ENCODE measurements around the gene COG8.

Gene COG8

DNA sequence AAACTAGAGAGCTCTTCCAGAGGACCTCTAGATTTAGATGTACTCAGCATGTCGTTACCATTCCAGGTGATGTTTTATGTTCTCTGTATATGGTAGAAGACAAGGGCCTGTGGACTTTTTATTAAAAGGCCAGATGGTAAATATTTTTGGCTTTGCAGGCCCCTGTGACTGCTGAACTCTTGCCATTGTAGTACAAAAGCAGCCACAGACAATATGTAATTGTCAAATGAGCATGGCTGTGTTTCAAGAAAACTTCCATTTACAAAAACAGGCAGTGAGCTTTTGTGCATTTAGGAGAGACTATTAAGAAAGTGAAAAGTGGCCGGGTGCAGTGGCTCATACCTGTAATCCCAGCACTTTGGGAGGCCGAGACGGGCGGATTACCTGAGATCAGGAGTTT, 4.8 kb upstream of the COG8 start:
- DNase-seq = no peak

- no peak for DNase-seq
These were observed 806 bp upstream of the COG8 start for GRCh38 chr16:69340095-69340644.

- DNase-seq = no peak
These were observed 641 bp downstream of the COG8 start for GRCh38 chr16:69338557-69339288.

GRCh38 chr16:69334696-69335095, 4.7 kb downstream of the COG8 start:
- DNase-seq = no peak

DNA sequence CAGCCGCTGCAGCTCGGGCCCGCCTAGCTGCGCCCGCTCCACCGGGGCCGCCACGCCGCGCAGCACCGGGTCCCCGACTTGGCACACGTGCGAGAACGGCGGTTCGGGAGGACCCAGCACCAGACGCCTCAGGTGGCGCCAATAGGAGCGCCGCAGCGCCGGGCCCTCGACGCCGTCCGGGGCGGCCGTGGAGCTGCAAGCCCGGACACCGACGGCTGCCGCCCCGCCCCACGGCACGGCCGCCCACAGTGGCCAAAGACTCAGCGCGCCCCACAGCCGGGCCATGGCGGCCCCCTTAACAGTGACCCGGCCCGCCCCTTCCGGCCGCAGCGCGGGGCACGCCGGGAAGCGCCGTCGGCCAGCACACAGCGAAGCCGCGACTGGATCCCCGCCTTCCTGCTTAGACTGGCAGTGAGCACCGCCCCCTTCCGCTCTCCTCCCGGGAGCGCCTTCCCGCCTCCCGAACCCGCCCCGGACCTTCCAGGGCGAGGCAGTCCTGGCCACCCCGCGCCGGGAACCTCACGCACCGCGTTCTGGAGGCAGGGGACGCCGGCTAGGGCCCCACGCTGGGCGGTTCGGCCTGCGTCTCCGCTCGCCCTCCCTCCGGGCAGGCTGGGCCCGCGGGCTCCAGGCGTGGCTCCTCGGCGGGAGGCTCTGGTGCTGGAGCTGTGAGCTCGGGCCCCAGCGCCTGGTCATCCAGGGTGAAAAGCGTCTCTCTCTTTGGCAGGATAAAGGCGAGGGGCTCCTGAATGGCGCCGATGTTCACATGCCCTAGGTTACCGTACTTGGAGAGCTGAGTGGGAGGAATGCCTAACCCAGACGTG, 8.9 kb downstream of the COG8 start, which contains the start of gene PDF:
Gene PDF (minus strand): TSS at position 303 of the 824 bp plus-strand sequence. CDS start 18 bp downstream, at position 285.
- DNase-seq = peak; percentile 44

- no peak for DNase-seq
These were observed 9.7 kb downstream of the COG8 start for GRCh38 chr16:69329369-69330285.

- no peak for DNase-seq
These were observed 10.5 kb downstream of the COG8 start for GRCh38 chr16:69328854-69329316.

DNA sequence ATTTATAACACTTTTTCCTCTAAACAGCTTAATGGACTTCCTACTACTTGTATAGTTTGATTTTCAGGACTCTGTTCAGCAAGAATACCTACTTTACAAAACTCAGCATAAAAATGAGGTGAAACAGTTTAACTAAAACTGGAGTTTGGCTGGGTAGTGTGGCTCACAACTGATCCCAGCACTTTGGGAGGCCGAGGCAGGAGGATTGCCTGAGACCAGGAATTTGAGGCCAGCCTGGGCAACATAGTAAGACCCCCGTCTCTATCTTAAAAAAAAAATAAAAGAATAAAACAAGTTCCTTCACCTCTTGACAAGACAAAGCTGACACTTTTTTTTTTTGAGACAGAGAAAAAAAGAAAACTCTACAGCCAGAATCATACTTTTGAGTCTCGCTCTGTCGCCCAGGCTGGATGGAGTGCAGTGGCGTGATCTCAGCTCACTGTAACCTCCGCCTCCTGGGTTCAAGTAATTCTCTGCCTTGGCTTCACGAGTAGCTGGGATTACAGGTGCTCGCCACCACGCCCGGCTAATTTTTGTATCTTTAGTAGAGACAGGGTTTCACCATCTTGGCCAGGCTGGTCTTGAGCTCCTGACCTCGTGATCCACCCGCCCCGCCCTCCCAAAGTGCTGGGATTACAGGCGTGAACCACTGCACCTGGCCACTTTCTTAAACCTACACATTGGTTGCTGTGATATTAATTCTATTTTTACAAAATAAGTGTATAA, 11.6 kb downstream of the COG8 start:
- DNase-seq = no peak

DNA sequence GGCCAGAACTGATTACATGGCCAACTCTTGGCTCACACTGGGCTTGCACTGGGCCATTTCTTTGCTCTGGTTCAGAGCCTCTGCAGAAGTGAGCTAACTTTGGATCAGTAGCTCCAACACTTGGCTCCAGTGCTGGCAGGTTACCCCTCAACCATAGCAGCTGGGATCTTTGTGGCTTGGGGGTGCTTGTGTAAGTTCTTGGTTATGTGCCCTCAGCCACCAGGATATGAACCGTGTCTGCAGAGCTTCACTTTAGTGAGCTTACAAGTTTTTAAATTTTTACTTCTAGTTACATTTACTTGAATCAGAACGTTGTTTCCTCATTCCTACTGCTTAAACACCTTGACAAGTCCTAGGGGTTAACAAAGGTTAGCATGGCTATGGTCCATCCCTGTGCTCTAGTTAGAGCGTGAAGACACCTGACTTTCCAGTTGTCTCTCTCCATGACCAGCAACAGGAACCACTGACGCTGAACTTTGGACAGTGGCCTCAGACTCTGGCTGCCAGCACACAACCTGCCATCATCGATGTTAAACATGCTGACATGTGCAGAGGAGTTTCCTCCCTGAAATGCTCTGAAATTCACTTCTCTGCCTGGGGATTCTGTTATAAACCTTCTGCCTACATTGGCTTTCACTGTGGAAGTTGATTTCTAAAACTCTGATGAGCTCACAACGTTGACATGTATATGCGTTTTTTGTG, 13.0 kb downstream of the COG8 start:
- DNase-seq = no peak

DNA sequence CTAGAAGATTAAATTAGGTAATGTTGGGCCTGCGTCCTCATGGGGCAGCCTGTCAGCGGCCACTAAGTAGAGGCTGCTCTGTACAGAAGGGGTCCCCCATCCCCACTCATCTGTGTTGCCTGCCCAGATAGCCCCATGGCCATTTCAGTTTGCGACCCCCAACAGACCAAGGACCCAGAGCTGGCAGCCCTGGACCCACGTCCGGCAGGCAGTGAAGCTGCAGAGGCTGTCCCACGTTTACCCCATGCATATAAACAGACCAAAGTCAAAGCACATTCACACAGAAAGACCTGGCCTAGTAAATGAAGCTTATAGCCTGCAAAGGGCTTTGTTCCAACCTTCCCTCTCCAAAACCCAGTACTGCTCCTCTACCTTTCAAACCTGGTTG, 13.6 kb downstream of the COG8 start:
- DNase-seq = no peak

GRCh38 chr16:69324585-69325253, 14.6 kb downstream of the COG8 start:
- DNase-seq = no peak

GRCh38 chr16:69324013-69324531, 15.3 kb downstream of the COG8 start:
- no peak for DNase-seq

GRCh38 chr16:69323415-69323814, 15.9 kb downstream of the COG8 start:
- no peak for DNase-seq

GRCh38 chr16:69322343-69322742, 17.0 kb downstream of the COG8 start:
- DNase-seq = no peak

DNA sequence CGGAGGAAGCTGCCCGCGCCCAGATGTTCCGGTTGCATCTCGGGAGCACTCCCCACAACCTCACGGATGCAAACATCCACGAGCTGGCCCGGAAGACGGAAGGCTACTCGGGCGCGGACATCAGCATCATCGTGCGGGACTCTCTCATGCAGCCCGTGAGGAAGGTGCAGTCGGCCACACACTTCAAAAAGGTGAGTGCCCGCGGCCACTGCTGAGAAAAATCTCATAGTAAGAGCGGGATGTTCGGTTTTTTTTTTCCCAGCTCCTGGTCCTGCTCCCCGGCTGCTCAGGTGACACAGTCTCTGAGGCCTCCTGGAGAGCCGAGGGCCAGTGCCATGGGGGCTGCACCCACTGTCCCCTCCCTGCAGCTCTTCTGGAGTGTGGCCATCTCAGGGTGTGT, 18.3 kb downstream of the COG8 start:
- DNase-seq = no peak

GRCh38 chr16:69320740-69321073, 18.7 kb downstream of the COG8 start:
- DNase-seq = no peak

- no peak for DNase-seq
These were observed 19.3 kb downstream of the COG8 start for GRCh38 chr16:69319826-69320739.

DNA sequence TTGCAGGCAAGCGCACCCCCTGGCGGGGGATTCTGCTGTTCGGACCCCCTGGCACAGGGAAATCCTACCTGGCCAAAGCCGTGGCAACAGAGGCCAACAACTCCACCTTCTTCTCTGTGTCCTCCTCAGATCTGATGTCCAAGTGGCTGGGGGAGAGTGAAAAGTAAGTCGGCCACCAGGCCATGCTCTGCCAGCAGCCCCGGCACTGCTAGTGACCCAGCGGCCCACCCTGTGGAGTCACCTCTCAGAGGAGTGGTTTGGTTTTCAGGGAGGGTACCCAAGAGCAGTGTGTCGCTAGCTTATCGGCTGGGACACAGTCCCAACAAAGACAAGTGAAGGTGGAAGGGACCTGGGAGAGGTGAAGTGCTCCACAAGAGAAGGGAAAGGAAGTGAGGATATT, 20.0 kb downstream of the COG8 start:
- DNase-seq = no peak

DNA sequence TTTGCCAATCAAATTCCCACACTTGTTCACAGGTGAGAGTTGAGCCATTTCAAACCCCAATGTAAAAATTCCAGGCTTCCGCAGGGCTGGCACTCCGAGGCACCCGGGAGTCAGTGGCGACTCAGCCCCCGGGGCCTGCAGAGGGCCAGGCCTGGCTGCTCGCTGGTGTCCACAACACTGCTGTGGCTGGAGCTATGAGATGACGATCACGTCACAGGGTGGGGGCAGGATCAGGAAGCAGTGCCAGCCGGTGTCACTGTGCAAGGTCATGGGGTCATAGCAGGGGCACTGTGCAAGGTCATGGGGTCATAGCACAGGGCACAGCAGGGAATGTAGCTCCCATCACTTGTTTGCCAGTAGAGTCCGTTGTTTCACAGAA, 20.5 kb downstream of the COG8 start:
- DNase-seq = no peak

Data from NCI-H1048 (cell line).